HCT116 (cell line): Measurements from ENCODE around the gene CTAGE9. TPM values are rescaled to one million over a fixed set of nuclear protein-coding genes. Genes with fewer than 3 reads are reported as not detected.
"Not testable (repeated sequence)": the region's sequence is repeated elsewhere in the genome, so short reads cannot be mapped to it uniquely, and the experiment has no call there.

Experiments used
- ATAC-seq: fragments of 200-7000 bp; cut with Tn5 transposase; 2 replicates; pipeline ENCODE4 v1.9.1; 2020; ENCODE audit warnings: mild to moderate bottlenecking, moderate library complexity
- BruUV-seq: library from RNA; stranded (reverse); fragments of 400-500 nt; replicated peaks from 2 replicates; lab custom pipeline; 2021; lab: Mats Ljungman, UMichigan
- CTCF ChIA-PET: fragments of 300-600 bp; sonication (Branson Sonifier 250); formaldehyde crosslinking; loops from one replicate; lab custom pipeline; 2021; ENCODE audit warnings: antibody characterized with exemption; lab: Charles Lee
- POLR2A ChIA-PET: fragments of 300-600, 350-600 bp; sonication (Branson Sonifier 250); formaldehyde crosslinking; loops from one replicate; lab custom pipeline; 2021; ENCODE audit warnings: antibody characterized with exemption; lab: Charles Lee
- RAD21 ChIA-PET, 2 experiments: fragments of 300-600 bp; sonication (Branson Sonifier 250); formaldehyde crosslinking; loops; one replicate each; lab custom pipeline; 2023; ENCODE audit warnings: low total read pairs in 2 of 2; ENCODE audit not compliant: uncharacterized antibody in 2 of 2, unreplicated experiment in 2 of 2, low non-redundant PET in 1 of 2; lab: Charles Lee
- DNase-seq: peaks from one replicate; pipeline ENCODE4 v3.0.0-alpha.2; 2010; ENCODE audit warnings: low read depth, low spot score
- H2AFZ ChIP-seq: fragments of 200-600 bp; shearing (Covaris generic), sonication (generic); 2 replicates; pipeline ENCODE4 v1.6.1; 2017; ENCODE audit warnings: low read depth, mixed run types, mixed read lengths, antibody characterized with exemption, low read length; ENCODE audit not compliant: poor library complexity, severe bottlenecking
- H3K27ac ChIP-seq: 2 replicates; pipeline ENCODE4 v1.5.1; 2012; ENCODE audit warnings: low read depth, low read length
- H3K27me3 ChIP-seq: fragments of 200-600 bp; sonication (generic); 2 replicates; pipeline ENCODE4 v1.6.1; 2016; ENCODE audit warnings: mixed run types, low read length, mixed read lengths; ENCODE audit not compliant: insufficient read depth
- H3K36me3 ChIP-seq, 2 experiments: fragments of 200-500 bp in 1 of 2; fragments of 200-600 bp in 1 of 2; sonication (Bioruptor generic) in 1 of 2; sonication (generic) in 1 of 2; 2 replicates each; pipeline versions ENCODE4 v1.5.1 to v1.6.1; 2014 to 2016; ENCODE audit warnings: low read length in 2 of 2, inconsistent platforms in 1 of 2, mixed read lengths in 1 of 2, mixed run types in 1 of 2; ENCODE audit not compliant: insufficient read depth in 2 of 2, control insufficient read depth in 1 of 2
- H3K4me1 ChIP-seq, 2 experiments: fragments of 200-600 bp in 1 of 2; sonication (generic) in 1 of 2; 2 replicates each; pipeline versions ENCODE4 v1.5.1 to v1.6.1; 2012 to 2017; ENCODE audit warnings: low read length in 2 of 2, inconsistent platforms in 1 of 2, mild to moderate bottlenecking in 1 of 2, mixed read lengths in 1 of 2, mixed run types in 1 of 2, moderate library complexity in 1 of 2; ENCODE audit not compliant: insufficient read depth in 2 of 2, control insufficient read depth in 1 of 2
- H3K4me2 ChIP-seq: fragments of 200-600 bp; sonication (generic); 2 replicates; pipeline ENCODE4 v1.6.1; 2017; ENCODE audit warnings: mixed run types, low read length, mixed read lengths
- H3K4me3 ChIP-seq, 2 experiments: fragments of 200-600 bp in 1 of 2; sonication (generic) in 1 of 2; replicated peaks in 1 of 2; 2 replicates each; pipeline ENCODE4 v1.5.1; 2011 to 2016; ENCODE audit warnings: low read length in 2 of 2, control low read depth in 1 of 2, low read depth in 1 of 2, mild to moderate bottlenecking in 1 of 2, mixed read lengths in 1 of 2, mixed run types in 1 of 2
- H3K79me2 ChIP-seq: fragments of 200-600 bp; sonication (generic); 2 replicates; pipeline ENCODE4 v1.6.1; 2017; ENCODE audit warnings: mild to moderate bottlenecking, mixed run types, low read length, moderate library complexity, mixed read lengths; ENCODE audit not compliant: insufficient read depth
- H3K9ac ChIP-seq: fragments of 200-600 bp; sonication (generic); 2 replicates; pipeline ENCODE4 v1.6.1; 2016; ENCODE audit warnings: low read length, mixed read lengths
- H3K9me2 ChIP-seq: fragments of 200-600 bp; sonication (generic), shearing (Covaris generic); 2 replicates; pipeline ENCODE4 v1.6.1; 2017; ENCODE audit warnings: mixed run types, mild to moderate bottlenecking, moderate library complexity; ENCODE audit not compliant: insufficient read depth
- H3K9me3 ChIP-seq, 2 experiments: fragments of 200-500 bp in 1 of 2; fragments of 200-600 bp in 1 of 2; sonication (Bioruptor generic) in 1 of 2; sonication (generic) in 1 of 2; 2 replicates each; pipeline ENCODE4 v1.6.1; 2014 to 2017; ENCODE audit warnings: low read length in 2 of 2, mixed read lengths in 2 of 2, inconsistent platforms in 1 of 2, low read depth in 1 of 2, mild to moderate bottlenecking in 1 of 2, mixed run types in 1 of 2, moderate library complexity in 1 of 2; ENCODE audit not compliant: control insufficient read depth in 1 of 2, insufficient read depth in 1 of 2
- H4K20me1 ChIP-seq: fragments of 200-600 bp; sonication (generic), shearing (Covaris generic); 2 replicates; pipeline ENCODE4 v1.6.1; 2017; ENCODE audit warnings: mixed run types, mild to moderate bottlenecking, moderate library complexity; ENCODE audit not compliant: insufficient read depth
- YY1 ChIP-seq: IDR thresholded peaks from 2 replicates; pipeline ENCODE4 v1.6.1; 2011; ENCODE audit warnings: low read length, low read depth, moderate library complexity, mild to moderate bottlenecking; ENCODE audit not compliant: insufficient replicate concordance; ENCODE audit errors: extremely low read depth
- intact Hi-C: fragments of 100-400 bp; cut with micrococcal nuclease; formaldehyde crosslinking; loops from 2 replicates; pipeline ENCODE4 v1.10.0; 2022
- total RNA-seq: library from RNA; stranded (reverse); gene quantifications from one replicate; pipeline ENCODE4 v1.2.1, GENCODE V29; 2021; ENCODE audit not compliant: unreplicated experiment

CTAGE9 gene
- total RNA-seq, 1 experiment from 2014 or later: not detected

- TF ChIP-seq YY1: no peak
Observed at GRCh38 chr6:131717836-131718542, 7.2 kb upstream of the CTAGE9 start (continued).

GRCh38 chr6:131715567-131715966 lies 4.8 kb upstream of the CTAGE9 start:
- H3K4me1 ChIP-seq, H3K27ac ChIP-seq, H3K4me2 ChIP-seq, H3K79me2 ChIP-seq, H3K36me3 ChIP-seq, H4K20me1 ChIP-seq, H2AFZ ChIP-seq, H3K9me3 ChIP-seq, H3K4me3 ChIP-seq, H3K9ac ChIP-seq, BruUV-seq, H3K27me3 ChIP-seq, RAD21 ChIA-PET, intact Hi-C loops, H3K9me2 ChIP-seq, POLR2A ChIA-PET, DNase-seq, CTCF ChIA-PET: not testable (repeated sequence)
- ATAC-seq: 0 out of 2 replicates have a peak, but pooled peaks have one; percentile 52

- H3K27ac ChIP-seq, H4K20me1 ChIP-seq, intact Hi-C loops, H3K4me1 ChIP-seq, RAD21 ChIA-PET, H3K4me2 ChIP-seq, H3K9ac ChIP-seq, BruUV-seq, POLR2A ChIA-PET, H2AFZ ChIP-seq, CTCF ChIA-PET, H3K9me3 ChIP-seq, H3K27me3 ChIP-seq, H3K9me2 ChIP-seq, ATAC-seq, H3K36me3 ChIP-seq, H3K4me3 ChIP-seq, H3K79me2 ChIP-seq, DNase-seq: not testable (repeated sequence)
Observed at GRCh38 chr6:131703905-131704304, 6.9 kb downstream of the CTAGE9 start.

- H4K20me1 ChIP-seq, H3K36me3 ChIP-seq, BruUV-seq, H3K9me3 ChIP-seq, H3K9me2 ChIP-seq, H2AFZ ChIP-seq, intact Hi-C loops, H3K9ac ChIP-seq, H3K79me2 ChIP-seq, CTCF ChIA-PET, H3K4me2 ChIP-seq, H3K27me3 ChIP-seq, DNase-seq, H3K4me1 ChIP-seq, RAD21 ChIA-PET, H3K27ac ChIP-seq, POLR2A ChIA-PET, H3K4me3 ChIP-seq: not testable (repeated sequence)
- ATAC-seq: peak; percentile 76
Observed at GRCh38 chr6:131700851-131701250, 10.0 kb downstream of the CTAGE9 start.
